Prostate gland (tissue), 2 donors: ENCODE results near the gene CLDN10.

Experiments
- CTCF ChIP-seq, 4 experiments: fragments of 200-600 bp in 2 of 4; fragments of 450-650 bp in 2 of 4; sonication (generic) in 2 of 4; IDR thresholded peaks; 1 replicate in 3 of 4; 2 replicates in 1 of 4; pipeline ENCODE4 v1.5.1; 2016 to 2019; ENCODE audit warnings: antibody characterized with exemption in 4 of 4, mild to moderate bottlenecking in 2 of 4, moderate library complexity in 2 of 4
- POLR2A ChIP-seq: fragments of 450-650 bp; IDR thresholded peaks from one replicate; pipeline ENCODE4 v1.6.1; 2016; ENCODE audit warnings: antibody characterized with exemption, mild to moderate bottlenecking

DNA sequence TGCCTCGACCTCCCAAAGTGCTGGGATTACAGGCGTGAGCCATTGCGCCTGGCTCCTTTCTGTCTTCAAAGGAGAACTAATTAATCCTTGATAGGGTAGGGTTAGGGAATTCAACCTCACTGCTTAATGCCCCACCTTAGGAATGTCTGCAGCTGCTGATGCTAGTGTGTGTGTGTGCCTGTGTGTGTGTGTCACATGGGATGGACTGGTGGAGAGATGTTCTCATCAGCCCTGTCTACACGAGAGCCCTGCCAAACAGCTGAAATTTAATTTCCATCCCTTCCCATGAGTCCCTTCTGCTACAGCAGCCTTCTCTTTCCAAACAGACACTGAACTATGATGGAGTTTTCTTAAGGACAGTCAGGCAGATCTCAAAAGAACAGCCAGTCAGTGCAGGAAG, 46.5 kb upstream of the CLDN10 start:
- TF ChIP-seq CTCF (IDR thresholded peaks at IDR 0.05) = no peak
- no peak for TF ChIP-seq POLR2A
